Loucy (cell line): Measurements from ENCODE around the gene LOXHD1.
A peak's percentile ranks its signal among the peaks of the same experiment; 100 is the strongest.

Experiments
- H2AFZ ChIP-seq: fragments of 200-600 bp; sonication (generic); 2 replicates; pipeline ENCODE4 v1.6.0; 2016; ENCODE audit warnings: antibody characterized with exemption, mild to moderate bottlenecking, low read length, moderate library complexity
- H3F3A ChIP-seq: fragments of 200-600 bp; 2 replicates; pipeline ENCODE4 v1.6.0; 2016; ENCODE audit warnings: antibody characterized with exemption, low read depth, mild to moderate bottlenecking
- H3K27me3 ChIP-seq: fragments of 200-600 bp; sonication (generic); 2 replicates; pipeline ENCODE4 v1.6.1; 2014; ENCODE audit warnings: low read length, mild to moderate bottlenecking; ENCODE audit not compliant: insufficient read depth, poor library complexity, severe bottlenecking
- H3K36me3 ChIP-seq: fragments of 200-600 bp; sonication (generic); 2 replicates; pipeline ENCODE4 v1.6.1; 2016; ENCODE audit warnings: low read length; ENCODE audit not compliant: insufficient read depth
- H3K4me1 ChIP-seq: fragments of 200-600 bp; sonication (generic); 2 replicates; pipeline ENCODE4 v1.5.1; 2014; ENCODE audit warnings: low read length, mild to moderate bottlenecking; ENCODE audit not compliant: insufficient read depth, poor library complexity, severe bottlenecking
- H3K4me2 ChIP-seq: fragments of 200-600 bp; sonication (generic); 2 replicates; pipeline ENCODE4 v1.6.0; 2014; ENCODE audit warnings: antibody characterized with exemption, low read length, low read depth, mild to moderate bottlenecking; ENCODE audit not compliant: poor library complexity, severe bottlenecking
- H3K4me3 ChIP-seq: fragments of 200-600 bp; sonication (generic); 2 replicates; pipeline ENCODE4 v1.5.1; 2014; ENCODE audit warnings: low read length, mild to moderate bottlenecking, mixed read lengths; ENCODE audit not compliant: poor library complexity, severe bottlenecking
- H3K79me2 ChIP-seq: fragments of 200-600 bp; sonication (generic); 2 replicates; pipeline ENCODE4 v1.6.1; 2014; ENCODE audit warnings: low read length; ENCODE audit not compliant: insufficient read depth
- H3K9ac ChIP-seq: fragments of 200-600 bp; sonication (generic); 2 replicates; pipeline ENCODE4 v1.6.0; 2014; ENCODE audit warnings: mild to moderate bottlenecking, low read depth, low read length, moderate library complexity; ENCODE audit not compliant: poor library complexity, severe bottlenecking
- H3K9me2 ChIP-seq: fragments of 200-600 bp; sonication (generic); replicated peaks from 2 replicates; pipeline ENCODE4 v1.6.1; 2016; ENCODE audit warnings: low read depth, low read length, mixed read lengths
- H3K9me3 ChIP-seq: fragments of 200-600 bp; sonication (generic); 2 replicates; pipeline ENCODE4 v1.6.1; 2014; ENCODE audit warnings: mild to moderate bottlenecking, antibody characterized with exemption, low read length, low read depth; ENCODE audit not compliant: insufficient read depth
- H4K20me1 ChIP-seq: fragments of 200-600 bp; sonication (generic); 2 replicates; pipeline ENCODE4 v1.6.0; 2014; ENCODE audit warnings: antibody characterized with exemption, low read length, mild to moderate bottlenecking; ENCODE audit not compliant: insufficient read depth, poor library complexity, severe bottlenecking
- CTCF ChIP-seq: fragments of 200-600 bp; sonication (generic); conservative IDR thresholded peaks from 2 replicates; pipeline ENCODE4 v1.5.1; 2014; ENCODE audit warnings: mild to moderate bottlenecking, antibody characterized with exemption, low read length
- EZH2phosphoT487 ChIP-seq: fragments of 200-600 bp; IDR thresholded peaks from 2 replicates; pipeline ENCODE4 v1.6.1; 2018; ENCODE audit warnings: antibody characterized with exemption, mild to moderate bottlenecking, moderate library complexity, borderline replicate concordance

Gene LOXHD1

GRCh38 chr18:46559296-46559695, 97.7 kb downstream of the LOXHD1 start:
- H3K9me3 ChIP-seq, result no peaks in the 10 kb centered on the region
- no peak overlapping the region for H2AFZ ChIP-seq
- TF ChIP-seq EZH2phosphoT487 (no peak), CTCF (no peak)
- no peaks in the 10 kb centered on the region for H3K4me1 ChIP-seq
- no peaks in the 10 kb centered on the region for H3K79me2 ChIP-seq
- no peaks in the 10 kb centered on the region for H4K20me1 ChIP-seq
- no peak overlapping the region for H3K4me2 ChIP-seq
- no peaks in the 10 kb centered on the region for H3K9me2 ChIP-seq
- H3K4me3 ChIP-seq, result no peak overlapping the region
- H3K27me3 ChIP-seq, result no peaks in the 10 kb centered on the region
- H3K9ac ChIP-seq, result no peak overlapping the region
- no peaks in the 10 kb centered on the region for H3F3A ChIP-seq
- no peaks in the 10 kb centered on the region for H3K36me3 ChIP-seq

- no peak overlapping the region for H3K4me3 ChIP-seq
- H3K27me3 ChIP-seq, result no peaks in the 10 kb centered on the region
- no peak overlapping the region for H3K9ac ChIP-seq
- H3K36me3 ChIP-seq, result no peaks in the 10 kb centered on the region
- H3K4me2 ChIP-seq, result no peak overlapping the region
- H3K9me3 ChIP-seq, result no peaks in the 10 kb centered on the region
- H2AFZ ChIP-seq, result no peak overlapping the region
- TF ChIP-seq CTCF (no peak), EZH2phosphoT487 (no peak)
- H4K20me1 ChIP-seq, result no peaks in the 10 kb centered on the region
- H3K4me1 ChIP-seq, result no peaks in the 10 kb centered on the region
- H3K79me2 ChIP-seq, result no peaks in the 10 kb centered on the region
- no peaks in the 10 kb centered on the region for H3K9me2 ChIP-seq
- H3F3A ChIP-seq, result no peaks in the 10 kb centered on the region
Measured at GRCh38 chr18:46556590-46557206, 100.3 kb downstream of the LOXHD1 start.

- Histone ChIP-seq H3K9me3 (no peaks in the 10 kb centered on the region), H3K27me3 (no peaks in the 10 kb centered on the region), H3K4me3 (no peak overlapping the region), H3K9ac (no peak overlapping the region), H3K79me2 (no peaks in the 10 kb centered on the region), H3F3A (no peaks in the 10 kb centered on the region), H3K4me1 (no peaks in the 10 kb centered on the region), H4K20me1 (no peaks in the 10 kb centered on the region), H3K4me2 (no peak overlapping the region), H3K9me2 (no peaks in the 10 kb centered on the region), H3K36me3 (no peaks in the 10 kb centered on the region), H2AFZ (no peak overlapping the region)
- TF ChIP-seq CTCF (peak; percentile 51), EZH2phosphoT487 (no peak)
Measured at GRCh38 chr18:46555724-46556123, 101.3 kb downstream of the LOXHD1 start.
